Raji (cell line): ENCODE results near the gene CELF4.

ENCODE experiments used
- POLR2A ChIP-seq: IDR thresholded peaks from 2 replicates; pipeline ENCODE4 v1.6.1; 2011; ENCODE audit warnings: low read depth, low read length, control low read depth; ENCODE audit not compliant: insufficient read depth

Gene CELF4

DNA sequence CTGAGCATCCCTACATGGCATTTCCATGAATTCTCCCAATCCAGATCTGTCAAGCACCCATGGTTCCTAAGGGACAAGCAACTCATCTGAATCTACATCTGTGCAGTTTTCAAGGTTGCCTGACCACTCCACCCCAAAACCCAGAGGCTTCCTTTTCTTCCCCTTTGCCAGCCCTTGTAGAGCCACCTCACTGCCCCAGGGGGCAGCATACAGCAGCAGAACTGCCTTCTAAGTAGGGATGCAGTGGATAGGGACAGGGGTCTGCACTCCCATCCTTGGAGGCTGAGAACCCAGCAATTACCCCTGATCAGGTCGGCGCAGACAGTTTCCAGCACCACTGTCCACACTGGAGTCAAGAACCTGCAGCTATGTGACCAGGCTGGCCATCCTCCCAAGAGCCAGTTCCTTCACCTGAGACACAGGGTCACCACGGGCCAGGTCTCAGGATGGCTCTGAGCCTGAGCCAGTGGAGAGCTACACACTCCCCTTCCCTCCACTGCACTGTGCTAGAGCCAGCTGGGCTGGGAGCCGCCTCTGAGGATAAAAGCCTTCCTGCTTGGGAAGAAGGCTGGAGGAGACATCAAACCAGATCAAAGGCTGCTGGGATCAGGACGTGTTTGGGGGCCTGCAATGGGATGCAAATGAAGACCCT is 283.1 kb downstream of the CELF4 start:
- no peak for TF ChIP-seq POLR2A

- no peak for TF ChIP-seq POLR2A
Measured at GRCh38 chr18:37280701-37281393, 284.8 kb downstream of the CELF4 start.

- no peak for TF ChIP-seq POLR2A
Measured at GRCh38 chr18:37277804-37278203, 287.8 kb downstream of the CELF4 start.

GRCh38 chr18:37276111-37276890 is 289.3 kb downstream of the CELF4 start:
- no peak for TF ChIP-seq POLR2A

GRCh38 chr18:37275237-37275741 is 290.3 kb downstream of the CELF4 start:
- TF ChIP-seq POLR2A = no peak

DNA sequence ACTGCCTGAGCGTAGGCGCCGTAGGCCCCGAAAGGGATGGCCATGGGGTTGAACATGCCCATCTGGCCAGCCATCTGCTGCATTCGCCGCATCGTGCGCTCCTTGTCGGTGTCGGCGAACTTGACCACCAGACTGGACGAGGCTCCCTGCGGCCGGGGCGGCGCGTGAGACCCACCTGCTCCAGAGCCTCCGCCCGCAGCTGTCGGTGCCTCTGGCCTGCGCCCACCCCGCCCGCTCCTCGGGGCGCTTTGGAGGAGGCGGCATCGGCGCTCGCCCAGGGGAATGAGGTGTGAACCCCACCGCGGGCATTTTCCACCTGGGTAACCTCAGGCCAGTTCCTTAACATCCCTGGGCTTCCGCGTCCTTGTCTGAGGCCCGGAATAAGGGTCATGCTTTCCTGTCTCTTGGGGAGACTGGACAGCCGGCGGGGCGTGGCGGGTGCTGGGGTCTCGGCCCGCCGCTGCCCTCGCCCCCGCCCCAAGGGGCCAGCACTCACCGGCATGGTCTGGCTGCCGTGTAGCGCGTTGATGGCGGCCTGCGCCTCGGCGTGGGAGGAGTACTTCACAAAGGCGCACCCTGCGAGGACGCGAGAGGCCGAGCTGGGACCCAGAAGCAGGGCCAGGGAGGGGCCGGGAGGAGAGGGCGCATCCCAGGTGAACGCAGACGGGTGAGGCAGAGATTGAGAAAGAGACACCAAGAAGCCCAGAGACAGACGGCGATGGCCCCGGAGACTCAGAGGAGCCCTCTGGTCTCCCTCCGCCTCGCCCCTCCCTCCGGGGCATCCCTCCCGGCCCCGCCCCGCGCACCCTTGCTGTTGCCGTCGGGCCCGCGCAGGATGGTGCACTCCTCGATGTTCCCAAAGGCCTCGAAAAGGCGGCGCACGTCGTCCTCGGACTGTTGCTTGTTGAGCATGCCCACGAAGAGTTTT is 291.0 kb downstream of the CELF4 start:
- no peak for TF ChIP-seq POLR2A

- no peak for TF ChIP-seq POLR2A
Measured at GRCh38 chr18:37272841-37273240, 292.8 kb downstream of the CELF4 start.

- TF ChIP-seq POLR2A = no peak
Measured at GRCh38 chr18:37272226-37272625, 293.4 kb downstream of the CELF4 start.

DNA sequence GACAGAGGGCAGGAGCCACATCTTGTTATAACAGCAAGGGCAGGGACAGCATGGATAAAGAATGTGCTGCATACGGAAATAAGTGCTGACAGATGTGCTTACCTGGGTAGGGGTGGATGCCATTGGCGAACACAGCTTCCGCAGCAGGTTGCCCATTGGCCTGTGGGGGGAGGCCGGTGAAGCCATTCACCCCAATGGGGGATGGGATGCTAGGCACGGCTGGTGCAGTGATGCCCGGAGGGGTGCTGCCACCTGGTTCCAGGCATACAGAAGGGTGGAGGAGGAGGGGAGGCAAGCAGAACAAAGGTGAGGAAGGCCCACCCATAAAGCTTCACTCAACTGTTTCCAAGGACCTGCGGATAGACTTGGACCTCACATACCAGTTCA is 294.9 kb downstream of the CELF4 start:
- no peak for TF ChIP-seq POLR2A

- TF ChIP-seq POLR2A = no peak
Measured at GRCh38 chr18:37270038-37270665, 295.4 kb downstream of the CELF4 start.

- no peak for TF ChIP-seq POLR2A
Measured at GRCh38 chr18:37266290-37266689, 299.3 kb downstream of the CELF4 start.

GRCh38 chr18:37265382-37265781 is 300.2 kb downstream of the CELF4 start:
- no peak for TF ChIP-seq POLR2A

DNA sequence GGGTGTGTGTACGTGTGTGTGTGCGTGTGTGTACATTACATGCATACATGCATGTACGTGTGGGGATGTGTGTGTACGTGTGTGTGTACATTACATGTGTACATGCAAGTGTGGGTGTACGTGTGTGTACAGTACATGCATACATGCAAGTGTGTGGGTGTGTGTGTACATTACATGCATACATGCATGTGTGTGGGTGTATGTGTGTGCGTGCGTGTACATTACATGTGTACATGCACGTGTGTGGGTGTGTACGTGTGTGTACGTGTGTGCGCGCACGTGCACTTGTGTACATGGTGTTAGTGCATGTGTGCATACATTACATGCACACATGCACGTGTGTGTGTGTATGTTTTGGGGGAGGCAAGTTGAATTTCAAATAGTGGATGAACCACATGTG is 300.6 kb downstream of the CELF4 start:
- no peak for TF ChIP-seq POLR2A

- no peak for TF ChIP-seq POLR2A
Measured at GRCh38 chr18:37261988-37262387, 303.6 kb downstream of the CELF4 start.

DNA sequence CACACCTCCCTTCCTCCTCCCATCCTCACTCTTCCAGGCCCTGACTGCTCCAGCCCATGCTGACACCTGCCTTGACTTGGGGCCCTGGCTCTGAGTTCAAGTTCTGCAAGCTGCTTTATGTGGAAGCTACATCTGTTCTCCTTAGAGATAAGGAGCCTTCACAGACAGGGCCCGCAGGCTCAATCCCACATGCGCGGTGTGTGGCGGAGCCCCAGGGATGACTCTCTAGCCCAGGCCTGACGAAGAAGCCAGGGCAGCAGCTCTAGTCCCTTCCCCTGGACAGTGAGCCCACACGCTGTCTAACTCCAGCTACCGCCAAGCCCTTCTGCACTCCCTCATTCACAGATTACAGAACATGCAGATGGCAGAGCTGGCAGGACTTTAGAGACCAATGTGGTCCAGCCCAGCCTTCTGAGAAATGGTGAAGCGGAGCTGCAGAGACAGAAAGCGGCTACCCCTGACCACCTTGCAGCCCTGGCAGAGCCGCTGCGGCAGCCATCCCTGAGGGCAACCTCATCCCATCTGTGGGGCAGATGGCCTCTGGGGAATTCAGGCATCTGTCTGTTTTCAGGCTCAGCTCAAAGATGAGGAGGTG is 304.3 kb downstream of the CELF4 start:
- no peak for TF ChIP-seq POLR2A
